Neuron (in vitro differentiated cells): Measurements from ENCODE around the gene C4orf36.
A peak's percentile ranks its signal among the peaks of the same experiment; 100 is the strongest.
"Not testable (repeated sequence)": the region's sequence is repeated elsewhere in the genome, so short reads cannot be mapped to it uniquely, and the experiment has no call there.

Experiments
- H2AFZ ChIP-seq: one replicate; pipeline ENCODE4 v1.6.1; 2013; ENCODE audit warnings: low read depth, mild to moderate bottlenecking, inconsistent platforms, low read length, moderate library complexity
- H3K27me3 ChIP-seq: one replicate; pipeline ENCODE4 v1.6.1; 2013; ENCODE audit warnings: low read length; ENCODE audit not compliant: insufficient read depth
- H3K36me3 ChIP-seq: one replicate; pipeline ENCODE4 v1.6.1; 2013; ENCODE audit warnings: low read length; ENCODE audit not compliant: insufficient read depth
- H3K4me1 ChIP-seq: one replicate; pipeline ENCODE4 v1.6.1; 2013; ENCODE audit warnings: low read length; ENCODE audit not compliant: insufficient read depth
- H3K4me3 ChIP-seq: 2 replicates; pipeline ENCODE4 v1.5.1; 2013; ENCODE audit warnings: mild to moderate bottlenecking, low read length, moderate library complexity
- H3K9me3 ChIP-seq: one replicate; pipeline ENCODE4 v1.6.1; 2013; ENCODE audit warnings: low read length

Gene C4orf36

GRCh38 chr4:86898562-86898961 lies 6.3 kb upstream of the C4orf36 start:
- no peaks in the 10 kb centered on the region for H3K4me1 ChIP-seq
- H3K36me3 ChIP-seq, result no peaks in the 10 kb centered on the region
- no peaks in the 10 kb centered on the region for H3K9me3 ChIP-seq
- H2AFZ ChIP-seq, result no peak overlapping the region
- no peaks in the 10 kb centered on the region for H3K27me3 ChIP-seq
- H3K4me3 ChIP-seq, result no peak overlapping the region

DNA sequence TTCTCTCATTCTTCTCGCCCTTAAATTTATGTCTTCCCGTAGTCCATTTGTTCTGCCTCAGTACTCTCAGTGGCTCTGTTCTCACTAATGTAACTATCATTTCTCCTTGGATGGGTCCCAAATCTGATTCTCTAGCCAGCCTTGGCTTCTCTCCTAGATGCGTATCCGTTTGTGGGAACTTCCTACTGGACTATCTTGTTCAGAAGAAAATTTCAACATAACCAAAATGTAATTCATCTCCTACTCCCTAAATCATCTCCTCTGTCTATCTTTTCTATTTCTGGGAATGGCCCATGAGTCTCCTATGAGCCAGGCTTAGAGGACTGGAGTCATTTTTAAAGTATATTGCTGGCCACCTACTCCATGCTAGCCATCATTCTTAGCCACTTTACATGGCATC lies 4.4 kb upstream of the C4orf36 start:
- Histone ChIP-seq H3K4me3 (no peak overlapping the region), H3K36me3 (no peaks in the 10 kb centered on the region), H3K4me1 (no peaks in the 10 kb centered on the region), H3K27me3 (no peaks in the 10 kb centered on the region), H3K9me3 (no peaks in the 10 kb centered on the region), H2AFZ (no peak overlapping the region)

DNA sequence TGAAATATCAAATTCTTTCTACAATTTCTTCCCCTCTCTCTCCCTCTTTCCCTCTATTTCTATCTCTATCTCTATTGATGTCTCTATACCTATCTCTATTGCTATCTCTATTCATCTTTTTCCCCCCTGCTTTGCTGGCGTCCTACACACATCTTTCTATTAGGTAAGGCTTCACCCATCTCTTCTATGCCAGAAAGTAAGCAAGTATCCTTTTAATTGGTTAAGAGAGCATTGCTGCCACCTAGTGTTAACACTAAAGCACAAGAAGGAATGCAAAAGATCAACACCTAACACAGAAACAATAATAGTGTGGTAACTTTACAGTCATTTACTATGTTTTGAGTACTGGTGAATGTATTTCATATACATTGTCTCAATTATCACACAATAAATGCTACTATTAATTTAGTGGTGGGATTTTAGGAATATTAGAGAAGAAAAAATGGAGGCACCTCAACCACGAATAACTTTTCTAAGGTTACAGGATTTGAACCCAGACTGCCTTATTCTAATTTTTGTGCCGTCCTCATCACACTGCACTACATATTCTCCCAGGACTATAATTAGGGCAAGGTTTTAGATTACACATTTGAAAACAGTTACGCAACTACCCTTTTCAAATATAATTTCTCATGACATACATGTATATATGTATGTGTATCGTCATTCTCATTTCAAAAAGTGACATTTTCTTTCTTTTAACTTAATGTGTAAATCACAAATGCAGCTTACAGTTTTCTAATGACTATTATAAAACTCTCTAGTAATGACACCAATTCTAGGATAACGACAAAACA lies 3.7 kb upstream of the C4orf36 start:
- no peaks in the 10 kb centered on the region for H3K9me3 ChIP-seq
- no peak overlapping the region for H2AFZ ChIP-seq
- no peak overlapping the region for H3K4me3 ChIP-seq
- no peaks in the 10 kb centered on the region for H3K27me3 ChIP-seq
- no peaks in the 10 kb centered on the region for H3K36me3 ChIP-seq
- H3K4me1 ChIP-seq, result no peaks in the 10 kb centered on the region

- Histone ChIP-seq H3K4me1 (no peaks in the 10 kb centered on the region), H3K4me3 (no peak overlapping the region), H3K36me3 (no peaks in the 10 kb centered on the region), H2AFZ (no peak overlapping the region), H3K9me3 (no peaks in the 10 kb centered on the region), H3K27me3 (no peaks in the 10 kb centered on the region)
Observed at GRCh38 chr4:86894455-86894854, 2.2 kb upstream of the C4orf36 start.

- Histone ChIP-seq H2AFZ (peak overlapping the region; percentile 97), H3K4me1 (no peaks in the 10 kb centered on the region), H3K27me3 (no peaks in the 10 kb centered on the region), H3K9me3 (no peaks in the 10 kb centered on the region), H3K4me3 (peak overlapping the region; percentile 61), H3K36me3 (no peaks in the 10 kb centered on the region)
Observed at GRCh38 chr4:86893136-86893535, 914 bp upstream of the C4orf36 start.

- no peaks in the 10 kb centered on the region for H3K27me3 ChIP-seq
- H3K4me1 ChIP-seq, result no peaks in the 10 kb centered on the region
- H3K9me3 ChIP-seq, result no peaks in the 10 kb centered on the region
- no peaks in the 10 kb centered on the region for H3K36me3 ChIP-seq
- H2AFZ ChIP-seq, result peak overlapping the region; percentile 97
- peak overlapping the region; percentile 61 for H3K4me3 ChIP-seq
Observed at GRCh38 chr4:86892636-86892960, 376 bp upstream of the C4orf36 start.

GRCh38 chr4:86890790-86891189 lies 1.4 kb downstream of the C4orf36 start:
- Histone ChIP-seq H3K9me3 (no peaks in the 10 kb centered on the region), H2AFZ (no peak overlapping the region), H3K4me1 (no peaks in the 10 kb centered on the region), H3K4me3 (no peak overlapping the region), H3K27me3 (no peaks in the 10 kb centered on the region), H3K36me3 (no peaks in the 10 kb centered on the region)

DNA sequence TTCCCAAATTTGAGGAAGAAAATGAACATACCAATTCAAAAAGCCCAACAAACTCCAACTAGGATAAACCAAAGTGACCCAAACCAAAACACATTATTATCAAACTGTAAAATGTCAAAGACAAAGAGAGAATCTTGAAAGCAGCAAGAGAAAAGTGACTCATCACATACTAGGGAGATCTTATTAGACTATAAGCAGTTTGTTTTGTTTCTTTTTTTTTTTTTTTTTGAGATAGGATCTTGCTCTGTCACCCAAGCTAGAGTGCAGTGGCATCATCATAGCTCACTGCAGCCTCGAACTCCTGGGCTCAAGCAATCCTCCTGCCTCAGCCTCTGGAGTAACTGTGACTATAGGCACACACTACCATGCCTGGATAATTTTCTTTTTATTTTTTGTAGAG lies 12.6 kb downstream of the C4orf36 start:
- Histone ChIP-seq H3K4me3 (no peak overlapping the region), H2AFZ (no peak overlapping the region), H3K9me3 (peaks cover 6% of the 10 kb centered on the region), H3K36me3 (no peaks in the 10 kb centered on the region), H3K4me1 (peaks cover 2% of the 10 kb centered on the region), H3K27me3 (no peaks in the 10 kb centered on the region)

DNA sequence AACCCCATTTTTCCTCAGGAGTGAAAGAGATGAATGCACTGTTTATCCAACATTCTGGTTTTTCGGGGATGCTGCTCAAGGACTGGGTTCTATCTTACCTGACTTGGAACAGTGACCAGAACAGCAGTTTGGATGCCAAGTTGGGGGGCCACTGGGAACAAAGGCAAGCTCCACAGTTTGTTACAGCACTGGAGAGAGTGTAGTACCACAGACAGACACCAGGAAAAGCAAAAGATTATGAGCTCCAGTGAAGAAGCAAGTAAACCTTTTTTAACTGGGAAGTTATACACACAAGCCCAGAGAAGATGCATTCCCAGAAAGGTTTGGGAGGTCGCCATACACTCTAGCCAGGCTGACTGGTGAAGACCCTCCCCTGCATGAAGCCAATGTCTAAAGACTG lies 13.6 kb downstream of the C4orf36 start:
- Histone ChIP-seq H3K4me3 (no peak overlapping the region), H3K9me3 (peaks cover 6% of the 10 kb centered on the region), H3K27me3 (no peaks in the 10 kb centered on the region), H3K4me1 (peaks cover 2% of the 10 kb centered on the region), H2AFZ (no peak overlapping the region), H3K36me3 (no peaks in the 10 kb centered on the region)

- Histone ChIP-seq H3K4me1 (no peaks in the 10 kb centered on the region), H3K9me3 (peaks cover 6% of the 10 kb centered on the region), H3K4me3 (no peak overlapping the region), H3K27me3 (no peaks in the 10 kb centered on the region), H3K36me3 (no peaks in the 10 kb centered on the region), H2AFZ (no peak overlapping the region)
Observed at GRCh38 chr4:86876894-86877685, 15.1 kb downstream of the C4orf36 start.

- not testable (repeated sequence) for H3K4me1 ChIP-seq, H2AFZ ChIP-seq, H3K4me3 ChIP-seq, H3K36me3 ChIP-seq, H3K9me3 ChIP-seq, H3K27me3 ChIP-seq
Observed at GRCh38 chr4:86875436-86875835, 16.8 kb downstream of the C4orf36 start.

- Histone ChIP-seq H3K36me3 (no peaks in the 10 kb centered on the region), H3K27me3 (no peaks in the 10 kb centered on the region), H3K4me3 (no peak overlapping the region)
Observed at GRCh38 chr4:86872135-86872534, 20.1 kb downstream of the C4orf36 start.

DNA sequence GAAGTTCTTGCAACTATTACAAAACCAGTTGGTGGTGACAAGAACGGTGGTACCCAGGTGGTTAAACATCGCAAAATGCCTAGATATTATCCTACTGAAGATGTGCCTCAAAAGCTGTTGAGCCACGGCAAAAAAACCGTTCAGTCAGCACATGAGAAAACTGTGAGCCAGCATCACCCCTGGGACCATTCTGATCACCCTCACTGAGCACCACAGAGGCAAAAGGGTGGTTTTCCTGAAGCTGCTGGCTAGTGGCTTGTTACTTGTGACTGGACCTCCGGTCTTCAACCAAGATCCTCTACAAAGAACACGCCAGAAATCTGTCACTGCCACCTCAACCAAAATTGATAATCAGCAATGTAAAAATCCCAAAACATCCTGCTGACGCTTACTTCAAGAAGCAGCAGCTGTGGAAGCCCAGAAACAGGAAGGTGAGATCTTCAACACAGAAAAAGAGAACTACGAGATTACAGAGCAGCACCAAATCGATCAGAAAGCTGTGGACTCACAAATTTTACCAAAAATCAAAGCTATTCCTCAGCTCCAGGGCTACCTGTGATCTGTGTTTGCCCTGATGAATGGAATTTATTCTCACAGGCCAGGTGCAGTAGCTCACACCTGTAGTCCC lies 21.7 kb downstream of the C4orf36 start:
- Histone ChIP-seq H3K4me1 (no peaks in the 10 kb centered on the region), H3K9me3 (no peaks in the 10 kb centered on the region), H3K4me3 (no peak overlapping the region), H3K36me3 (no peaks in the 10 kb centered on the region), H3K27me3 (no peaks in the 10 kb centered on the region), H2AFZ (no peak overlapping the region)

More at GRCh38 chr4:86872135-86872534, 20.1 kb downstream of the C4orf36 start:
- no peaks in the 10 kb centered on the region for H3K9me3 ChIP-seq
- H3K4me1 ChIP-seq, result no peaks in the 10 kb centered on the region
- no peak overlapping the region for H2AFZ ChIP-seq
